SU-DHL-6 (cell line): ENCODE data around the gene NIPA2.

Source experiments
- EZH2phosphoT487 ChIP-seq: fragments of 200-600 bp; sonication (generic), shearing (Covaris generic); conservative IDR thresholded peaks from 2 replicates; pipeline ENCODE4 v1.6.1; 2018; ENCODE audit warnings: mild to moderate bottlenecking, antibody characterized with exemption, low read length, moderate library complexity, mixed read lengths
- TF ChIP-seq, protein P1 (sequence below): fragments of 200-600 bp; sonication (generic); IDR thresholded peaks from one replicate; pipeline ENCODE4 v1.5.1; 2017; ENCODE audit warnings: antibody characterized with exemption, mild to moderate bottlenecking, low read length, moderate library complexity; ENCODE audit not compliant: insufficient read depth, poor library complexity, severe bottlenecking

DNA sequence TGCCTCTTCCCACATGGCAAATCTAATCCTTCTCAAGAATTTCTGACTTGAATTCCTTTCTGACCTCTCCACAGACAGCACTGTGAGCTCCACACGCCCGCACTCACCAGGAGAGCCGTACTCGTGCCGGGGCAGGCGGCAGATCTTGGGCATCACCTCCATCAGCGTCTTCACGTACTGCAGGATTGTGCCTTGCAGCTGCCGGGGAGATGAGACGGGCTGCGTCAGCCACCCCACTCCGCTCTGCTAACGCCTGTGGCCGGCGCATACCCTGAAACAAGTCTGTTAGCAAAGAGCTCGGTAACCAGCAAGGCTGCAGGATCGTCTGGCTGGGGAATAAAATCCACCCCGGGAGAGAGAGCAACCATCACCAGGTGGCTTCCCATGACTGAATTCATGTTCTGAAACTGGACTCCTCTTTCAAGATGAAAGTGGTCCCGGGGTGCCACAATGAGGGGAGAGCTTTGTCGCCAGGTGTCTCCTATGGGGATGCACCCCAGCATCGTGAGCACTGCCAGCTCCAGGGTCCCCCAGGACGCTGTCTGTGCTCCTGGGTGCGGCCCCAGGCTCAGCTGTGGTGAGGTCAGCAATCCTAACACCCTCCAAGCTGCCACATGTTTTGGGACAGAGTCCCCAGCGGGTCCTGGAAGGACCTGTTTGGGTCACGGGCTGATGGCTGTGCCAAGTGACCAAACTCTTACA, 43.4 kb downstream of the NIPA2 start:
- TF ChIP-seq, protein P1, sequence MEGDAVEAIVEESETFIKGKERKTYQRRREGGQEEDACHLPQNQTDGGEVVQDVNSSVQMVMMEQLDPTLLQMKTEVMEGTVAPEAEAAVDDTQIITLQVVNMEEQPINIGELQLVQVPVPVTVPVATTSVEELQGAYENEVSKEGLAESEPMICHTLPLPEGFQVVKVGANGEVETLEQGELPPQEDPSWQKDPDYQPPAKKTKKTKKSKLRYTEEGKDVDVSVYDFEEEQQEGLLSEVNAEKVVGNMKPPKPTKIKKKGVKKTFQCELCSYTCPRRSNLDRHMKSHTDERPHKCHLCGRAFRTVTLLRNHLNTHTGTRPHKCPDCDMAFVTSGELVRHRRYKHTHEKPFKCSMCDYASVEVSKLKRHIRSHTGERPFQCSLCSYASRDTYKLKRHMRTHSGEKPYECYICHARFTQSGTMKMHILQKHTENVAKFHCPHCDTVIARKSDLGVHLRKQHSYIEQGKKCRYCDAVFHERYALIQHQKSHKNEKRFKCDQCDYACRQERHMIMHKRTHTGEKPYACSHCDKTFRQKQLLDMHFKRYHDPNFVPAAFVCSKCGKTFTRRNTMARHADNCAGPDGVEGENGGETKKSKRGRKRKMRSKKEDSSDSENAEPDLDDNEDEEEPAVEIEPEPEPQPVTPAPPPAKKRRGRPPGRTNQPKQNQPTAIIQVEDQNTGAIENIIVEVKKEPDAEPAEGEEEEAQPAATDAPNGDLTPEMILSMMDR, result no peak
- TF ChIP-seq EZH2phosphoT487, result no peak
